K562 (cell line): ENCODE results near the gene MYMX. TPM values are rescaled to one million over a fixed set of nuclear protein-coding genes. Genes with fewer than 3 reads are reported as not detected.

ENCODE experiments used
- ARID2 ChIP-seq: fragments of 450-650 bp; IDR thresholded peaks from 2 replicates; pipeline ENCODE4 v1.6.1; 2017; ENCODE audit warnings: antibody characterized with exemption, mild to moderate bottlenecking
- COPS2 ChIP-seq: fragments of 450-650 bp; conservative IDR thresholded peaks from 2 replicates; pipeline ENCODE4 v1.6.1; 2016; ENCODE audit warnings: mild to moderate bottlenecking, moderate library complexity
- MYBL2 ChIP-seq, 2 experiments: fragments of 450-650 bp in 1 of 2; sonication (generic) in 1 of 2; formaldehyde crosslinking in 1 of 2; IDR thresholded peaks; 2 replicates each; pipeline versions ENCODE4 v1.6.1 to v1.8.1; 2017 to 2022; ENCODE audit warnings: borderline replicate concordance in 1 of 2, inconsistent platforms in 1 of 2, low read depth in 1 of 2, mild to moderate bottlenecking in 1 of 2, missing genetic modification reagents in 1 of 2, moderate library complexity in 1 of 2
- NFXL1 ChIP-seq: fragments of 450-650 bp; formaldehyde crosslinking; IDR thresholded peaks from 2 replicates; pipeline ENCODE4 v1.4.0; 2021; ENCODE audit warnings: mild to moderate bottlenecking
- RFX7 ChIP-seq: fragments of 250-450 bp; sonication (Bioruptor Pico); IDR thresholded peaks from 2 replicates; pipeline ENCODE4 v1.5.1; 2021; ENCODE audit warnings: mild to moderate bottlenecking
- SRSF1 ChIP-seq: fragments of 200-400 bp; formaldehyde crosslinking; IDR thresholded peaks from 2 replicates; pipeline ENCODE4 v1.6.1; 2017; ENCODE audit warnings: mild to moderate bottlenecking, low read depth, low read length, moderate library complexity
- TAF7 ChIP-seq: fragments of 450-650 bp; IDR thresholded peaks from 2 replicates; pipeline ENCODE4 v1.6.1; 2016; ENCODE audit warnings: missing genetic modification characterization, missing compliant biosample characterization
- ZNF124 ChIP-seq: sonication (generic); formaldehyde crosslinking; IDR thresholded peaks from 2 replicates; pipeline ENCODE4 v1.8.1; 2022; ENCODE audit warnings: missing genetic modification reagents
- polyA plus RNA-seq, 8 experiments: library from polyadenylated mRNA; depleted of rRNA in 4 of 8; stranded (reverse) in 5 of 8; unstranded in 3 of 8; fragments of >200 nt; fragmentation: Nextera tagmentation in 2 of 8; fragmentation: Illumina TruSeq in 1 of 8; extraction: Ambion mirVana in 2 of 8; extraction: Trizol in 1 of 8; gene quantifications; 2 replicates each; pipeline versions ENCODE4 v1.2.1 to v1.2.3, GENCODE V29; 2011 to 2014; ENCODE audit warnings: inconsistent platforms in 1 of 8, missing spikeins in 1 of 8
- total RNA-seq, 7 experiments: library from RNA; depleted of rRNA in 6 of 7; stranded (reverse); fragments of >200 nt in 6 of 7; fragmentation: Illumina TruSeq in 2 of 7; extraction: Trizol in 2 of 7; gene quantifications; 2 replicates each; pipeline versions ENCODE4 v1.2.1 to v1.2.3, GENCODE V29; 2011 to 2021; ENCODE audit warnings: low replicate concordance in 1 of 7
- TF ChIP-seq, protein P1 (sequence below), 3 experiments: fragments of 200-800 bp in 1 of 3; fragments of 250-450 bp in 1 of 3; fragments of 450-650 bp in 1 of 3; sonication (Bioruptor Pico) in 1 of 3; sonication (Bioruptor generic) in 1 of 3; formaldehyde crosslinking in 1 of 3; IDR thresholded peaks; 2 replicates each; pipeline versions ENCODE4 v1.6.1 to v1.8.0; 2016 to 2022; ENCODE audit warnings: mild to moderate bottlenecking in 2 of 3, missing genetic modification characterization in 2 of 3, missing compliant biosample characterization in 1 of 3, moderate library complexity in 1 of 3
- TF ChIP-seq, protein P2 (sequence below), 2 experiments: fragments of 450-650 bp; conservative IDR thresholded peaks; 2 replicates each; pipeline ENCODE4 v1.6.1; 2017; ENCODE audit warnings: mild to moderate bottlenecking in 2 of 2, moderate library complexity in 2 of 2
- TF ChIP-seq, protein P3 (sequence below), 2 experiments: fragments of 450-650 bp in 1 of 2; sonication (generic) in 1 of 2; formaldehyde crosslinking in 1 of 2; IDR thresholded peaks; 2 replicates each; pipeline versions ENCODE4 v1.7.1 to v1.9.0; 2016 to 2022; ENCODE audit warnings: inconsistent platforms in 1 of 2, mild to moderate bottlenecking in 1 of 2, missing genetic modification reagents in 1 of 2

Gene MYMX
- total and polyA plus RNA-seq, 9 of the 15 experiments (the other 6 are each of a cell fraction or from before 2014, with no cell fraction given): 0.12 TPM; not detected in 8

DNA sequence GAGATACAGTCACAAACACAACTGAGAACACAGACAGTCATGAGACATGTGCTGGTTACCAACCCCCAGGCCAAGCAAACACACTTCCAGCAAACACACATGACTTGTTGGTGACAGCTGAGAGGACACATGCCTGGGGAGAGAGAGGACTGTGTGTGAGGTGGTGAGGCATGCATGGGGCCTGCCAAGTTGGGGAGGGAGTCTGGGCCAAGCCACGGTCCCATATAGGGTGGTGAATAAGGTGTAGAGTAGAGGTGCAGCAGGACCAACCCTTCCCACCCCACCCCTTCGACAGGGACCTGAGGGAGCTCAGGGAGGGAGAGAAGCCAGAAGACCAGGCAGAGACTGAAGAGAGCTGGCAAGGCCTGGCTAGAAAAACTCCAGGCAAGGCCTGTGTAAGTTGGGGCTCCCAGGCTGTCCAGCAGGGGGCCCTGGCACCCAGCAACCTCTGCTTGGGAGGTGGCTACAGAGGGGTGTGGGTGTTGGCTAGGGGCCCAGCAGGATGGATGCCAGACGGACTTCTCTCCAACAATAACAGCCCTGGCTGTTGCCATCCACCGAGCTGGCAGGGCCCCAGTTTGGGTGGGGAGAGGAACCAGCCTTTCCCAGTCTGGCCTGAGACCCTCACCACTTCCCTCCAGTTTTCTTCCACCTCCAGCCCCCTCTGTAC lies 4.7 kb downstream of the MYMX start (continued):
- TF ChIP-seq MYBL2 (IDR thresholded peaks at IDR 0.05; ENCODE audit: low read depth): no peak
- TF ChIP-seq MYBL2 (CRISPR knock-in tag; IDR thresholded peaks at IDR 0.05; ENCODE audit: borderline replicate concordance): no peak
- TF ChIP-seq RFX7 (CRISPR knock-in tag): no peak
- no peak for TF ChIP-seq COPS2
- TF ChIP-seq, protein P1, sequence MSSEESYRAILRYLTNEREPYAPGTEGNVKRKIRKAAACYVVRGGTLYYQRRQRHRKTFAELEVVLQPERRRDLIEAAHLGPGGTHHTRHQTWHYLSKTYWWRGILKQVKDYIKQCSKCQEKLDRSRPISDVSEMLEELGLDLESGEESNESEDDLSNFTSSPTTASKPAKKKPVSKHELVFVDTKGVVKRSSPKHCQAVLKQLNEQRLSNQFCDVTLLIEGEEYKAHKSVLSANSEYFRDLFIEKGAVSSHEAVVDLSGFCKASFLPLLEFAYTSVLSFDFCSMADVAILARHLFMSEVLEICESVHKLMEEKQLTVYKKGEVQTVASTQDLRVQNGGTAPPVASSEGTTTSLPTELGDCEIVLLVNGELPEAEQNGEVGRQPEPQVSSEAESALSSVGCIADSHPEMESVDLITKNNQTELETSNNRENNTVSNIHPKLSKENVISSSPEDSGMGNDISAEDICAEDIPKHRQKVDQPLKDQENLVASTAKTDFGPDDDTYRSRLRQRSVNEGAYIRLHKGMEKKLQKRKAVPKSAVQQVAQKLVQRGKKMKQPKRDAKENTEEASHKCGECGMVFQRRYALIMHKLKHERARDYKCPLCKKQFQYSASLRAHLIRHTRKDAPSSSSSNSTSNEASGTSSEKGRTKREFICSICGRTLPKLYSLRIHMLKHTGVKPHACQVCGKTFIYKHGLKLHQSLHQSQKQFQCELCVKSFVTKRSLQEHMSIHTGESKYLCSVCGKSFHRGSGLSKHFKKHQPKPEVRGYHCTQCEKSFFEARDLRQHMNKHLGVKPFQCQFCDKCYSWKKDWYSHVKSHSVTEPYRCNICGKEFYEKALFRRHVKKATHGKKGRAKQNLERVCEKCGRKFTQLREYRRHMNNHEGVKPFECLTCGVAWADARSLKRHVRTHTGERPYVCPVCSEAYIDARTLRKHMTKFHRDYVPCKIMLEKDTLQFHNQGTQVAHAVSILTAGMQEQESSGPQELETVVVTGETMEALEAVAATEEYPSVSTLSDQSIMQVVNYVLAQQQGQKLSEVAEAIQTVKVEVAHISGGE (CRISPR knock-in tag; IDR thresholded peaks at IDR 0.05): no peak
- no peak for TF ChIP-seq NFXL1 (CRISPR knock-in tag)
- TF ChIP-seq ARID2: no peak
- TF ChIP-seq, protein P2, sequence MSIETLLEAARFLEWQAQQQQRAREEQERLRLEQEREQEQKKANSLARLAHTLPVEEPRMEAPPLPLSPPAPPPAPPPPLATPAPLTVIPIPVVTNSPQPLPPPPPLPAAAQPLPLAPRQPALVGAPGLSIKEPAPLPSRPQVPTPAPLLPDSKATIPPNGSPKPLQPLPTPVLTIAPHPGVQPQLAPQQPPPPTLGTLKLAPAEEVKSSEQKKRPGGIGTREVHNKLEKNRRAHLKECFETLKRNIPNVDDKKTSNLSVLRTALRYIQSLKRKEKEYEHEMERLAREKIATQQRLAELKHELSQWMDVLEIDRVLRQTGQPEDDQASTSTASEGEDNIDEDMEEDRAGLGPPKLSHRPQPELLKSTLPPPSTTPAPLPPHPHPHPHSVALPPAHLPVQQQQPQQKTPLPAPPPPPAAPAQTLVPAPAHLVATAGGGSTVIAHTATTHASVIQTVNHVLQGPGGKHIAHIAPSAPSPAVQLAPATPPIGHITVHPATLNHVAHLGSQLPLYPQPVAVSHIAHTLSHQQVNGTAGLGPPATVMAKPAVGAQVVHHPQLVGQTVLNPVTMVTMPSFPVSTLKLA (conservative IDR thresholded peaks at IDR 0.05): 0 out of 4 replicates have a peak, but pooled peaks of 1 of the 2 experiments have one; percentile 27
- TF ChIP-seq TAF7 (tag): no peak
- TF ChIP-seq ZNF124 (CRISPR knock-in tag): no peak
- TF ChIP-seq SRSF1: no peak
- TF ChIP-seq, protein P3, sequence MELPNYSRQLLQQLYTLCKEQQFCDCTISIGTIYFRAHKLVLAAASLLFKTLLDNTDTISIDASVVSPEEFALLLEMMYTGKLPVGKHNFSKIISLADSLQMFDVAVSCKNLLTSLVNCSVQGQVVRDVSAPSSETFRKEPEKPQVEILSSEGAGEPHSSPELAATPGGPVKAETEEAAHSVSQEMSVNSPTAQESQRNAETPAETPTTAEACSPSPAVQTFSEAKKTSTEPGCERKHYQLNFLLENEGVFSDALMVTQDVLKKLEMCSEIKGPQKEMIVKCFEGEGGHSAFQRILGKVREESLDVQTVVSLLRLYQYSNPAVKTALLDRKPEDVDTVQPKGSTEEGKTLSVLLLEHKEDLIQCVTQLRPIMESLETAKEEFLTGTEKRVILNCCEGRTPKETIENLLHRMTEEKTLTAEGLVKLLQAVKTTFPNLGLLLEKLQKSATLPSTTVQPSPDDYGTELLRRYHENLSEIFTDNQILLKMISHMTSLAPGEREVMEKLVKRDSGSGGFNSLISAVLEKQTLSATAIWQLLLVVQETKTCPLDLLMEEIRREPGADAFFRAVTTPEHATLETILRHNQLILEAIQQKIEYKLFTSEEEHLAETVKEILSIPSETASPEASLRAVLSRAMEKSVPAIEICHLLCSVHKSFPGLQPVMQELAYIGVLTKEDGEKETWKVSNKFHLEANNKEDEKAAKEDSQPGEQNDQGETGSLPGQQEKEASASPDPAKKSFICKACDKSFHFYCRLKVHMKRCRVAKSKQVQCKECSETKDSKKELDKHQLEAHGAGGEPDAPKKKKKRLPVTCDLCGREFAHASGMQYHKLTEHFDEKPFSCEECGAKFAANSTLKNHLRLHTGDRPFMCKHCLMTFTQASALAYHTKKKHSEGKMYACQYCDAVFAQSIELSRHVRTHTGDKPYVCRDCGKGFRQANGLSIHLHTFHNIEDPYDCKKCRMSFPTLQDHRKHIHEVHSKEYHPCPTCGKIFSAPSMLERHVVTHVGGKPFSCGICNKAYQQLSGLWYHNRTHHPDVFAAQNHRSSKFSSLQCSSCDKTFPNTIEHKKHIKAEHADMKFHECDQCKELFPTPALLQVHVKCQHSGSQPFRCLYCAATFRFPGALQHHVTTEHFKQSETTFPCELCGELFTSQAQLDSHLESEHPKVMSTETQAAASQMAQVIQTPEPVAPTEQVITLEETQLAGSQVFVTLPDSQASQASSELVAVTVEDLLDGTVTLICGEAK (IDR thresholded peaks at IDR 0.05): no peak
- TF ChIP-seq, protein P3 (CRISPR knock-in tag; IDR thresholded peaks at IDR 0.05): no peak
